HPDE6-E6E7 (cell line): ENCODE data around the gene GADD45A.

Experiments used
- DNase-seq: peaks from one replicate; pipeline ENCODE4 v3.0.0; 2011; ENCODE audit warnings: missing footprints; ENCODE audit errors: extremely low spot score

Gene GADD45A

DNA sequence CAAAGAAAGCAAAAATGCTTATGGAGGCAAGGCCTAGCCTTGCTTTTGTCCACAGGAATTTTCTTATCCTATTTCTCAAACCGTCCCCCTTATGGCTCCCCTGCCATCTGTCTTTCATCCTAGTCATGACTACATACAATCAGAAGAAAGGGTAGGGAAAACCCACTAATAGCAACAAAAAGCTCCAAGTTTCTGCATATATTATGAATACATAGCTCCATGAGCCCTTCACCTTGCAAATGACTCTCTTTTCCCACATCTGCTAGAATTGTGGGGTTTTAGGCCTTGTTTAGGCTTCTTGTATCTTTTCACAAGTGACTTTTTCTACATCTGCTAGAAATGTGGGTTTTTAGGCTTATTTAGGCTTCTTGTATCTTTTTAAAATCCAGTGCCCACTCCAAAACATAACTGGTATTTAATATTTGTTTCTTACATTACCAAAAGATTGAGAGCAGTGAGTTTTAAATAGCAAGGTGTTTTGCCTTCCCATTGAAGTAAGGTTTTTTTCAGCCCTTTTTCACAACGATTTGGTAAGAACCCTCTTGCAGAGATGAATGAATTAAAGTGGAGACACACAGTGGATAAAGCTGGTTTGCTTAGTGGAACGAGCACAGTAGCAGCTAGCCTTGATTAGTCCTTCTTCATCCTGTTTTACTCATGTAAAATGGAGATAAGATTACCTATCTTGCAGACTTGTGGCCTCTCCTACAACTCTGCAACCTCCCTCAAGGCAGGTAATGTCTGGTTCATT lies 4.4 kb downstream of the GADD45A start:
- no peak for DNase-seq

DNA sequence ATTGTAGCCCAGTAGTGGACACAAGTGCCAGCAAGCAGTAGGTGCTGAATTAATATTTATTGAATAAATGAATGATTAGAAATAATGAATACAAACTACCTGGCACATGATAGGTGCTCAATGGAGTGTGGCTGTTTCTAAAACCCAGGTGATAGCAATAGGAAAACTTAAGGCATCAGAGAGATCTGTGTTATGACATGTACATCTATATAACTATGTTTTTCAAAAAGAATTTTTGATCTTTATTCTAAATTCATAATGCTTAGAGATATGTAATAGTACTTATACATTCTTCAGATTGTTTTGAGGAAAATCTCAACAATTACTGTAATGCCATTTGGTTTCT lies 5.0 kb downstream of the GADD45A start:
- no peak for DNase-seq

DNA sequence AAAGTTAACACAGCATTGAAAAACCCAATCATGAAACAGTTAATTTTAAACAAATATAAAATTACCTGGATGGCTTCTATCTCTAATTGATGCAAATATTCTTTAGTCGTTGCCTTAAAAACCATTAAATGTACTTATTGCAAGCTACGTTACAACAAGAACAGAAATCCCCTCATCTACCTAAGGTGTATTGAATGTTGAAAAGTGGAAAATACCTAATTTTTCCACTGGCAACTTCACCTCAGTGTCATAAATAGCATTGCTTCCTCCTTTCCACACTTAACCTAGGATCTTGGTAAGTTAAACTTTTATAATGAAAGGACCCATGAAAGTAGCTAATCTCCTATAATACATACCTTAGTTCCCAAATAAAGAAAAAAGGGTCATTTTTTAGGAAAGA lies 5.4 kb downstream of the GADD45A start:
- no peak for DNase-seq

DNA sequence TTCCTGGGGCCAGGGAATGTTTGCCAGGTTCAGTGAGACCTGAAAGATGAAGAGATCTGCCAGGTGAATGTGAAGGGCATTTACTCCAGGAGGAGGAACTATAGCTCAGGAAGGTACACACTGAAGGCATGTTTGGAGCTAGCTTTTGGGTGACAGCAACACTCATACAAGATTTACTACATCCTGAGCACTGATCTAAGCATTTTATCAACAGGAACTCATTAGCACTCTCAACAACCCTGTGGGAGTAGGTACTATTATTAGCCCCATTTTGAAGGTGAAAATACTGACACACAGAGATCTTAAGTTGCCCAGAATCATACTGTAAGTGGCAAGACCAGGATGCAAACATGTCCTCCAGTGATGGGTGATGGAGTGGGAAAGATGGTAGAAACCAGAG lies 6.7 kb downstream of the GADD45A start:
- no peak for DNase-seq

DNA sequence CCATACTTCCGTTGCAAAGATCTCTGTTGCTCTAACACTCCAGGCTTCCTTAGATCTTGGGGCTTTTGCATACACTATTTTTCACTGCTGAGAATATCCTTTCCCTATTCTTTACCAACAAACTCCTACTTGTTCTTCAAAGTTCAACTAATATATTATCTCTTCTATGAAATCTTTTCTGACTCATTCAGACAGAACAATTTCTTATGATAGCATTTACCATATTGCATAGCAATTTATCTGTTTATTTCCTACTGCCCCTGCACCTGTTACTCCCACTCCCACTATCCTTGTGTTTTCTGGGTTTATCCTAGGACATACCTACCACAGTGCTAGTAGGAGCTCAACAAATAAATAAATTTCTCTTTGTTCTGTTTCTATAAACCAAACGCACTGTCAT lies 11.0 kb downstream of the GADD45A start:
- DNase-seq, result no peak

DNA sequence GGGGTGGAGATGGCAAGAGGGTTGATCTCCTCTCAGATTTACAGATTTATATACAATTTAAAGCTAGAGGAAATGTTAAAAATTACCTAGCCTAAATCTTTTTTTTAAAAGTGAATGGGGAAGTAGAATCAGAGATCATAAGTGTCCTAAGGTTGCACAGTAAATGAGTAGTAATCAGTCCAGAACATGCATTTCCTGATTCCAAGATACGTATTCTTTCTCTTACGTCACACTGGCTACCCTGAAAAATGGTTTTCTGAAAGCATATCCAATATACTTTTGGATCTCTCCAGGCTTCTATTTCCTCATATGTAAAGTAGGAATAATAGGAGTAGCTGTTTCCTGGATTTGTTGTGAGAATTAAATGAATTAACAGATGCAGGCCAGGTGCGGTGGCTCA lies 11.7 kb downstream of the GADD45A start:
- DNase-seq, result no peak

DNA sequence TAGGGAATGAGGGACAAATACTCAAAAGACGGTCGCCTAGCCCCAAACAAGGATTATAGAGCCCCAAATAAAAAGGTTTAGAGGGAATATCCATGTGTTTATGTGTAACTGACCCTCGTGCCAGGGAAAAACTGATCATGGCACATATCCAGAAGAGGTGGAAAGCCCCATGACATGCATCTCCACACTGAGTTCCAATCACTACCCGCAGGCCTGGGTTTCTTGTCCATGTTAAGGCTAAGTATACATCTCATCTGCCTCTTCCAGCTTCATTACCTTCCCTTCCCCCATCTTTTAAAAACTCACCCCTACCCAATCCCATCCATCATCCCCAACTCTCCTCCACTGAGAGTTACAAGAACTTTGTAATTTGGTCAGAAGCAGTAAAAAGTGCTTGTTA lies 15.2 kb downstream of the GADD45A start:
- no peak for DNase-seq

DNA sequence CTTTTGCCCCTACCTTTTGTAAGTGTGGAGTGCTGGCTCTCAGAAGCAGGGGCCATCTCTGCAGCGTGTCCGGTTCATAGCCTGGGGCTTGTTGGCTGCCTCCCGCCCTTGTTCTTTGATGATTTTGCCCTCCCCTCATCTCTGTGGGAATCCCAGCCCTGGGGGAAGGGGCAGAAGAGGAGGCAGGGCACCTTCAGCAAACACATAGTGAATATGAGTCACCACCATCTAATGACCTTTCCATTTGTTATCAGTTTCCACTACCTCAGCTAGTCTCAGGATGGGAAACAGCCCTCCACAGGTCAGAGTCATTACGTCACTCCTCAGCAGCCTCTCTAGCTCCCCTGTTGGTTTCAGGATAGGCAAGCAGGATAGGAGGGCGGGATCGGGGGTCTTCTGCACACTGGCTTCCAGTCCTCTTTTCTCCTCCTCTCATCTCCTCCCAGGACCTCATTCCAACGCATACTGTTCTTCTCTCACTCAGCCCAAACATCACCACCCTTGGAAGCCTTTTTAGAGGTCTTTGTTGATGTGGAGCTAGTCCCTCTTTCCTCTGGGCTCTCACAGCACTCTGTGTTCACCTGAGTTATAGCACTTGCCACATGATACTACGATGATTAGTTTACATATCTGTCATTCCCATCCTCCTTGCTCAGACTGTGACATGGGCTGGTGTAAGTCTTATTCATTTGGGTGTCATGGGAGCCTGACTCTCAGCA lies 15.8 kb downstream of the GADD45A start:
- DNase-seq, result peak; percentile 50

DNA sequence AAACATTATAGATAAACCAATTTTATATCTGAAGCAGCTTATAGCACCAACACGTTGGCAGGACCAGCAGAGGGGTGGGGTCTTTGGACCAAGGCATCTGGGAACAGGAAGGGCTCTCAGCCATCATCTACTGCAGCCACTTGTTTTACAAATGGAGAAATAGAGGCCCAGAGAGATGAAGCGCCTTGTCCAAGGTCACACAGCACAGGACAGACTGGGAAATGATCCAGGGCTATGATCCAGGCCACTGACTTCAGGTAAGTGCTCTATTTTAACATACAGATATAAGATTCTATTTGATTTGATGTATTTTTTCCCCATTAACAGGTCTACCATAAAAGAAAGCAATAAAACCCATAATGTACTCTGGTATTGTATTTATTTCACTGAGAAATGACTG lies 16.9 kb downstream of the GADD45A start:
- DNase-seq, result no peak

DNA sequence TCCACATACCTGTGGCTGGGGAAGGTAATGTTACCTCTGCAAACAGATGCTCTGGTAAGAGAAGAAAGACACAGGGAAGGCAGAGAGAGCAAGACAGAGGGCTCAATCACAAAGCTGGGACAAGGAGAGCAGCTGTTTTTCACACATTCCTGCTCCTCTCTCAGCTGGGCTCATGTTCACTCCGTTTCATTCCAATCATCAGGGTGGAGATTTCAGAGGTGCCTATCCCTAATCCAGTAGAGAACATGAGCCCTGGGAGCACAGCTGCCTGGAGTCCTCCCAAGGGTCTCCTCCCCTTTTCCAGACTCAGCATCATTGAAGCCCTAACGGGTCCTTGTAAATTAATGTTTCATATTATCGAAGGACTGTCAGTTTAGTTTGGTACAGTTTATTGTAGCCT lies 19.4 kb downstream of the GADD45A start:
- no peak for DNase-seq

DNA sequence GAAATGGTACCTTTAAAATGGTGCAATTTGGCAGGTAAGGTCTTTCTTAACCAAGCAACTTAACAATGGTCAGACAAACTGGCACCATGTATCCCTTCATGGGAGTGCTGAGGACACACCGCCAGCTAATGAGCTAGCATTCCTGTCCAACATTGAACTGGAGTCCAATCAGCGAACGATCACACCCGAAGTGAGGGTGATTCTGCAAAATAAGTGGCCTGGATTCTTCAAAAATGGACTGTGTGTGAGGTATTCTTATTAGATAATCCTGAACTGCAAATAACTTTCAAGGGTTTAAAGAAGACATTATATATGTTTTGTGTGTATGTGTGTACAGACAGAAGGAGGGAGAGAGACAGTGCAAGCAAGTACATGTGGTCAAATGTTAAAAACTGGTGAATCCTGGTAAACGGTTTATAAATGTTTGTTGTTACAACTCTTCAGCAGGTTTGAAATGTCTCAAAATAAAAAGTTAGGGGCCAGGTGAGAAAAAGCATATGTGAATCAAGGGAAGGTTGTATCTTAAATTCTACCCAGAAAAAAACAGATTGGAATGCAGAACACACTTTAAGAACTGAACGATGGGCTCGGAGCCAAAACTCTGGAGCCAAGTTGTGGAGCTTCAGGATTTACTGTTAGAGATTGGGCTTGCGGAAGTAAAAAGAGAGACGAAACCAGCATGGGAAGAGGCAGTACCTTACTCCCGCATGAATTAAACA lies 20.9 kb downstream of the GADD45A start:
- DNase-seq, result no peak

DNA sequence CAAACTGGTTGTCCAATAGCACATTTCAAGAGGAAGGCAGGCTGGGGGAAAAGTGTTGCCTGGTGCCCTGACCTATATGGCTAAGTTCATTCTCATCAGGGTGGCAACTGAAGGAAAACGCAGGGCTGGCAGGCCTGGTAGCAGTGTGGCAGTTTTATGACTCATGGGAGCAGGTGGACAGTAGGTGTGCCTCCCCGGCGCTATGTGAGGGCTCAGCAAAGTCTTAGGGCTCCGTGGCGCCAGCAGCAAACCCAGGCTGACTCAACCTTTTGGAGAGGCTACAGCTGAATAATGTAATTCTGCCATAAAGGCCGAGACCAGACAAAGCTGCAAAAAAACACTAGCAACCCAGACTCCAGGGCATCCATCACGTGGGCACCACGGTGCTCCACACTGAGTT lies 23.6 kb downstream of the GADD45A start:
- peak; percentile 40 for DNase-seq

DNA sequence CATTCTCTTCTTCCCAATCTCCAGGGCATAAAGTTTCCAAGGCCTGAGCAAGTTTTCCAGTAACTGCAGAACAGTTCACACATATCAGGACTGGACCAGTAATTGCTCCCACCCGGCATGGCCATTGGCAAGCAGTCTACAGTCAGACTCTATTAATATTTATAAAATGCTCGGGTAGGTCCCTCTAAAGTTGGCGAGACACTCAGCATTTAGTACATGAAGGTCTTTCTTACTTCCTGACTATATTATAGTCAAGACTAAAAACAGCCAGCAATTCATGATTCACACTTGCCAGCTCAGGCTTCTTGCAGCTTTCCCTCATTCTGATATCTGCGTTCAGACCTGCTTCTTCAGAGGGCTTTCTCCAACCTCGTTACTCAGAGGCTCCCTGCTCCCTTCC lies 25.4 kb downstream of the GADD45A start:
- DNase-seq, result peak; percentile 41

DNA sequence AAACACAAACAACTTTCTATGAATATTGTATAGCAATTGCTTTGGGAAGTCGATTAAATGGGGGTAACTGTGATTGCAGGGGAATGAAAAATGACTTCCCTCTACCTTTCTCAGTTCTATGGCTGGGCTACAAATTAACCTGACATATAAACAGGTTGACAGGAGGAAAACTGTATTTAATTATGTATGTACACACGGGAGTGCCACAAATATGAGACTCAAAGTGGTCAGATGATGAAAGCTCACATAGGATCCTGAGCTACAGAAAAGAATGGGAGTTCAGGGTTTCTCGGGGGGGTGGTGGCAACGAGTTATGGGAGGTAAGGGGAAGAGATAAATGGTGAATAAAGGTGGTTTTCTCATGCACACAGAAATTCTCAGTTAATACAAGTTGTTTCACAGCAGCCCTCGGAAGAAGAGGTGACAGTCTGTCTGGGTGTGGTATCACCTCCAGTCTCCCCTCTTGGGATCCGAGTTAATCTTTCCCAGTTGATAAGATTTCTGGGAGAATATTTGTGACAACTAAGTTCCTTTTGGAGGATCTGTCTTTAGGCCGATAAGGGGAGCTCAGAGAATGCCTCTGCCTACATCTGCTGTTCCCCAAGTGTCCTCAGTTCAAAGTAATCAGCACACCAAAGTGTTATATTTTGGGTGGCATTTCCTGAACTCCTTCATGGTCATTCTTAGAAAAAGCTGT lies 26.3 kb downstream of the GADD45A start:
- DNase-seq, result no peak

DNA sequence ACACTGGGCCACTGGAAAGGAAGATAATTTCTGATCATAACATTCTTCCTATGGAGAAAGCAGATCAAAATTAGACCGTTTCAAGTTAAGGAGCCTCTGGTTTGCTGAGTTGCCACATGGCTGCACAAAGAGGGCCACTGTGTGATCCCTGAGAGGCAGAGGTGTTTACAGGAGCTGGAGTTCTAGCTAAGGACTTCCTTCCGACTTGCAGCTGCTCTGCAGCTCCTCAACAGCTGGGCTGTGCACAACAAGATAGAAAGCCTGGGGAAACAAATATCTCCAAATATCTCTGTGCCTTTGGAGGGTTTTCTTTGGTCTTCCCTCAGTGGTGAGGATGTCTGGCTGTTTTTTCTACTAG lies 26.8 kb downstream of the GADD45A start:
- DNase-seq, result no peak

DNA sequence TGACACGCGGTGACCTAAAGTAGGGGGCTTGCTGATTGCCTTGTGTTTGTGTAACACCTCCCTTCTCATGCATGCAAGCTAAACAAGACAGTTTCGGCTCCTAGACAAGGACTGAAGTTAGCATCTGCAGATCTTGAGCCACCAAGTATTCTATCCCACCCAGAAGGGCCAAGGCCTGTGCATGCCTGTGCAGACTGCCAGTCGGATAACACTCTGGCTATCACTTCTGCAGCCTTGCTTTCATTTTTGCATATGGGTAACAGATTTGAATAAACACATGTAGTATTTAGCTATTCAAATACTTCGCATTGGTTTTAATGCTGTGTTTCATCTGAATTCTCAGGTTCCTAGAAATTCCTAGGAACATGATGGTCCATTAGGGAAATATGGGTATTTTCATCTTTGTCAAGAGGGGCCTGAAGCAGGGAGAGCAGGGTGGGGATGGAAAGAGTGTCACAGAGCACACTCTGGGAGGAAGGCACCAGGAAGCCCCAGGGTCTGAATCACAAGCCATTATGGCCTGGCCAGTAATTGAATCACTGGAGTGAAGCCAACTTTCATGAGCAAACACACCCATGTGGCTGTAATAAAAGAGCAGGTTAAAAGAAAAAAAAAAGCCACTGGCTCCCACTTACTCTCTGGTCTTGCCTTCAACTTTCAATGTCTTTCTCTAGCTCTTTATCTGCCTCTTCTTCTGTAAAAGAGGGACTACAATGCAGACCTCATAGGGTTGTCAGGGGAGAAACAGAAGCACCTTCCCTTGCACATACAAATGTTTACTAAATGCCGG lies 28.3 kb downstream of the GADD45A start:
- DNase-seq, result peak; percentile 74

DNA sequence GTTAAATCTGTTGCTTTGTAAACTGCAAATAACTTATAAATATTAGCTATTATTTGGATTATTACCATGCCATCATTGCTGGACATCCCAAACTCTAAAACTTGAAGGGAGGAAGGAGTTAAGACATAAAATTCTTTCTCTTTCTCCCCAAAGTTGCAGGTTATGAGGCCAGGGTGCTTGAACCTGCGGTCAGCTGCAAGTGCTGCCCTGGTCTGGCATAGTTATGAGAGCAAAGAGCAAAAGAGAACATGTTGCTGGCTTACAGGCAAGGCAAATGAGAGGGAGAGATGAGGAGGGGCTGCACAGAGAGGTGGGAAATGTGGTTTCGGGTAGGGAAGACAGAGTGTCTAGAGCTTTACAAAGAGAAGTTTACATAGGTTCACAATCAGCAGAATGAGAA lies 30.8 kb downstream of the GADD45A start:
- DNase-seq, result no peak

DNA sequence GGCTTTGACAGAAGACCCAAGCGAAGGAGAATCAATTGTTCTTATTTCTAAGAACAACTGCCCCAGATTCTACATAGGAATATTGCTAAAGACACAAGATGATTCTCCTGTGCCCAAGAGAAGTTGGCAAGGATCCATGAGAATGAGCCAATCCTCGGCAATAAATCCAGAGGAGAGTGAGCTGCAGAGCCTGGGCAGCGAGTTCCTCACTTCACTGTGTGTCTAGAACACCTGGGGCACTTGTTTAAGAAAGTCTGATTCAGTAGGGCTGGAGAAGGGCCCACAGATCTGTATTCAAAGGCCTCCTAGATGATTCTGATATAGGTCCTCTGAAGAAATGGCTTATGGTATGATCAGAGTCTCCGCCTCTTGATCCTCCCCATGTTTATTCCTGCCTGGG lies 31.8 kb downstream of the GADD45A start:
- no peak for DNase-seq

DNA sequence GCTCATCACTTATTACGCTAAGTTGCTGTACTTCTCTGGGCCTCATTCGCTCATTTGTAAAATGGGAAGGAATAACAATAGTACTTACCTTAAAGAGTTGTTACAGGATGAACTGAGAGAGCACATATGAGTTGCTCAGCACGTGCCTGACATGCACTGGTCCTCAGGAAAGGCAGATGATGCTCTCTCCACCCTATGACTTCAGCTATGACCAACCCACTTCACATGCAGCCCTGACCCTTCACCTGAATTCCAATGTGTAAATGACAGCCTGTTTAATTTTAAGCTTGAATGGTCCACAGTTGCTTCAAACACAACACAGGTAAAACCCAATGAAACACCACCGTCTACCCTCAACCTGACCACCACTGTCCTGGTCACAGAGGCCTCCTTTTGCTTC lies 32.9 kb downstream of the GADD45A start:
- DNase-seq, result peak; percentile 40

DNA sequence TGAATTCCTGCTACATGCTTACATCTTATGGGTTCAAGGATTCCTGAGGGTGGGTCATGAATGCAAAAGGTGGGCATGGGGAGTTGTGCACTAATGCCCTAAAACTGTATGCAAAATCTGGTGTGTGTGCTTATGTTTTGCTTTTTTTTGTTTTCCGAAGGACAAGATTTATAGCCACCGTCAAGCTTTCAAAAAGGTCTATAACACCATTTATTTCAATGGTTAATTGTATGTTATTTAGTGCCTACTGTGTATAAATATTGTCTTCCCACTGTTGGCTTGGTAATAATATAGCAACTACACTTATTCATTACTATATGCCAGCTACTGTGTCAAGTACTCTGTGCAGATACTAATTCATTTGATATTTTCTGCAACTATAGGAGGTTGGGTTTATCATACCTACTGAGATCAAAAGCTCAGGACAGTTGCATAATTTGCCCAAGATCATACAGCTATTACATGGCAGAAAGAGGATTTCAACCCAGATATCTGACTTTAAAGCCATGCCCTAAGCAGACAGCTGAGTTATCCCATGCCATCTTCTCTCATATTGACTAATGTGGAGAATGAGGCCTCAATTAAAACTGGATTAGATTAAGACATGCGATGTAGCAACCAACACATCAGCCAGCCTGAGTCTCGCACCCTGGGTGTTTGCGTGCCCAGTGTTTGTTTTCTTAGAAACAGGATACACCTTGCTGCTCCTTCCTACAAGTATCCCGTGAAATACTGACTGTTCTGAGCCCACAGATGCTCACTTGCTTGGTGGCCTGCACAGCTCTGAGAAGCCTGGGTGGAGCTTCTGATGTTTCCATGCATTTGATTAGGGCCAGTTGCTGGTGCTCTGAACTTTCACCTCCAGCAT lies 34.6 kb downstream of the GADD45A start:
- DNase-seq, result no peak

DNA sequence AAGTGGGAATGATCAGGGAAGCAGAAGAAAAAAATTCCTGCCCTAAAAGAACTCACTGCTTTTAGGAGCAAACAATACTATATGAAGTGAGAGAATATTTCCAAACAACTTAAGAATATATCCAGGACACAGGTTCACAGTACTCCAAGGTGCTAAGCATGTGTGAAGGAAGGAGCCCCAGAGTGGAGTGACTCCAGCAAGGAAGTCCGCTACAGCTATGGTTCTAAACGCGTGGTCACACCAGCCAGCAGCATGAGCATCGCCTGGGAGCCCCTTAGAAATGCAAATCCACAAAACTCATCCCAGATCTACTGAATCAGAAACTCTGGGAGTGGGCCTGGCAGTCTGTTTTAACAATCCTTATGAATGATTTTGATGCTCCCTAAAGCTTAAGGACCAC lies 36.1 kb downstream of the GADD45A start:
- DNase-seq, result no peak
